OCI-LY7 (cell line): ENCODE measurements around the gene DYNAP.

Source experiments
- EZH2phosphoT487 ChIP-seq: fragments of 200-600 bp; sonication (generic); IDR thresholded peaks from 2 replicates; pipeline ENCODE4 v1.6.1; 2018; ENCODE audit warnings: low read depth, borderline replicate concordance, mild to moderate bottlenecking, mixed run types, antibody characterized with exemption, low read length, moderate library complexity, mixed read lengths
- TF ChIP-seq, protein P1 (sequence below): fragments of 200-600 bp; sonication (generic); conservative IDR thresholded peaks from 2 replicates; pipeline ENCODE4 v1.5.1; 2014; ENCODE audit warnings: mild to moderate bottlenecking, antibody characterized with exemption, low read length, moderate library complexity, mixed read lengths

- TF ChIP-seq, protein P1, sequence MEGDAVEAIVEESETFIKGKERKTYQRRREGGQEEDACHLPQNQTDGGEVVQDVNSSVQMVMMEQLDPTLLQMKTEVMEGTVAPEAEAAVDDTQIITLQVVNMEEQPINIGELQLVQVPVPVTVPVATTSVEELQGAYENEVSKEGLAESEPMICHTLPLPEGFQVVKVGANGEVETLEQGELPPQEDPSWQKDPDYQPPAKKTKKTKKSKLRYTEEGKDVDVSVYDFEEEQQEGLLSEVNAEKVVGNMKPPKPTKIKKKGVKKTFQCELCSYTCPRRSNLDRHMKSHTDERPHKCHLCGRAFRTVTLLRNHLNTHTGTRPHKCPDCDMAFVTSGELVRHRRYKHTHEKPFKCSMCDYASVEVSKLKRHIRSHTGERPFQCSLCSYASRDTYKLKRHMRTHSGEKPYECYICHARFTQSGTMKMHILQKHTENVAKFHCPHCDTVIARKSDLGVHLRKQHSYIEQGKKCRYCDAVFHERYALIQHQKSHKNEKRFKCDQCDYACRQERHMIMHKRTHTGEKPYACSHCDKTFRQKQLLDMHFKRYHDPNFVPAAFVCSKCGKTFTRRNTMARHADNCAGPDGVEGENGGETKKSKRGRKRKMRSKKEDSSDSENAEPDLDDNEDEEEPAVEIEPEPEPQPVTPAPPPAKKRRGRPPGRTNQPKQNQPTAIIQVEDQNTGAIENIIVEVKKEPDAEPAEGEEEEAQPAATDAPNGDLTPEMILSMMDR: no peak
- no peak for TF ChIP-seq EZH2phosphoT487
Measured at GRCh38 chr18:54636217-54636616, 45.2 kb downstream of the DYNAP start.
